ENCODE data around the gene CMTM8.

- TF ChIP-seq CTCF (IDR thresholded peaks at IDR 0.05) (no peak), POLR2A (IDR thresholded peaks at IDR 0.05) (no peak)
Observed at GRCh38 chr3:32313723-32314473, 75.4 kb downstream of the CMTM8 start.

All from right lobe of liver (tissue), 4 donors.